NT2/D1 (cell line): ENCODE results near the gene CAV1.

Experiments used
- DNase-seq: peaks from one replicate; pipeline ENCODE4 v3.0.0-alpha.2; 2011; ENCODE audit warnings: low read depth, low spot score
- H3K27me3 ChIP-seq: 2 replicates; pipeline ENCODE4 v1.6.0; 2011; ENCODE audit warnings: mild to moderate bottlenecking; ENCODE audit not compliant: insufficient read length, insufficient read depth
- H3K36me3 ChIP-seq: 2 replicates; pipeline ENCODE4 v1.6.1; 2011; ENCODE audit warnings: mild to moderate bottlenecking, low read length, mixed read lengths; ENCODE audit not compliant: insufficient read depth, insufficient read length
- H3K4me1 ChIP-seq: 2 replicates; pipeline ENCODE4 v1.5.1; 2011; ENCODE audit not compliant: insufficient read depth, insufficient read length
- H3K4me3 ChIP-seq: 2 replicates; pipeline ENCODE4 v1.5.1; 2011; ENCODE audit warnings: low read depth; ENCODE audit not compliant: insufficient read length
- H3K9ac ChIP-seq: 2 replicates; pipeline ENCODE4 v1.6.0; 2011; ENCODE audit warnings: low read depth; ENCODE audit not compliant: insufficient read length
- H3K9me3 ChIP-seq: 2 replicates; pipeline ENCODE4 v1.5.1; 2011; ENCODE audit warnings: mild to moderate bottlenecking, low read length; ENCODE audit not compliant: insufficient read depth
- SUZ12 ChIP-seq: IDR thresholded peaks from 2 replicates; pipeline ENCODE4 v1.6.1; 2011; ENCODE audit not compliant: insufficient read length, insufficient read depth; ENCODE audit errors: extremely low read depth
- YY1 ChIP-seq: IDR thresholded peaks from 2 replicates; pipeline ENCODE4 v1.6.1; 2011; ENCODE audit not compliant: insufficient read length, insufficient read depth
- ZNF274 ChIP-seq: IDR thresholded peaks from 2 replicates; pipeline ENCODE4 v1.6.1; 2011; ENCODE audit warnings: mild to moderate bottlenecking, low read depth, low read length

The CAV1 gene

DNA sequence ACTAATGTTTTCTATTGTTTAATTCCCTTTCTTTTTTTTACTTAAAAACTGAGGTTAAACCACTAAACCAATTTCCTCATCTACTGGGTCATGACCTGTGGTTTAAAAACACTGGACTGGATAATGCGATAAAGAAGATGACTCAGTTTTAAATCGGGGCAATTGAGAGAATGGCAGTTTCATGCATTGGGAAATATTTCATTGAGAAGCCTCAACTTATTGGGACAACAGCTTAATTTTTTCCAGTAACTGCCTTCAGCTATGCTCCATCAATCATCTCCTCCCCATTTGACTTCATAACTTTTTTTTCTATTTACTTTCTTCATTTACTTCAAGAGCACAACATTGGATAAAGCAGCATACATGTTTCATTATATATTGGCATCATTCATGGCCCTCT is 85.4 kb downstream of the CAV1 start:
- no peak overlapping the region for H3K9ac ChIP-seq
- no peak overlapping the region for H3K4me3 ChIP-seq
- H3K27me3 ChIP-seq = no peaks in the 10 kb centered on the region
- no peaks in the 10 kb centered on the region for H3K36me3 ChIP-seq
- H3K9me3 ChIP-seq = no peaks in the 10 kb centered on the region
- TF ChIP-seq SUZ12 (no peak), ZNF274 (no peak), YY1 (no peak)
- DNase-seq = no peak
- no peaks in the 10 kb centered on the region for H3K4me1 ChIP-seq

DNA sequence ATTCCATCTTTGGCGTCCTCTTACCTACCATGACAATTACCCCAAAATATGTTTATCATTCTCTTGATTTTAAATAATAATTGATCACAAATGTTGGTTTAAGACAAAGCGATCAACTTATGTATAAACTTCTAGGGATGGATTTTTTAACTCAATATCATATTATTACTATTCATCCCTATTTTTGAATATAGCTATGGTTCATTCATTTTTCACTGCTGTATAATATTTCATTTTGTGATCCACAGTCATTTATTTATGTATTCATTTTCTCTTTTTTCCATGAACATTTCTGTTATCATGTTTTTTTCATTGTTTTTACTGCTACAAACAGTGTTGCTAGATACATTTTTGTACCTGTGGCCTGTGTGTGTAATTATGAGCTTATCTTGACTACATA is 85.9 kb downstream of the CAV1 start:
- Histone ChIP-seq H3K27me3 (no peaks in the 10 kb centered on the region), H3K9me3 (no peaks in the 10 kb centered on the region), H3K4me1 (no peaks in the 10 kb centered on the region), H3K36me3 (no peaks in the 10 kb centered on the region), H3K9ac (no peak overlapping the region), H3K4me3 (no peak overlapping the region)
- TF ChIP-seq YY1 = no peak
- no peak for TF ChIP-seq ZNF274
- TF ChIP-seq SUZ12 = no peak
- DNase-seq = no peak
